ENCODE results near the gene SIX5.
"Not testable (repeated sequence)": the region's sequence is repeated elsewhere in the genome, so short reads cannot be mapped to it uniquely, and the experiment has no call there.

The SIX5 gene

DNA sequence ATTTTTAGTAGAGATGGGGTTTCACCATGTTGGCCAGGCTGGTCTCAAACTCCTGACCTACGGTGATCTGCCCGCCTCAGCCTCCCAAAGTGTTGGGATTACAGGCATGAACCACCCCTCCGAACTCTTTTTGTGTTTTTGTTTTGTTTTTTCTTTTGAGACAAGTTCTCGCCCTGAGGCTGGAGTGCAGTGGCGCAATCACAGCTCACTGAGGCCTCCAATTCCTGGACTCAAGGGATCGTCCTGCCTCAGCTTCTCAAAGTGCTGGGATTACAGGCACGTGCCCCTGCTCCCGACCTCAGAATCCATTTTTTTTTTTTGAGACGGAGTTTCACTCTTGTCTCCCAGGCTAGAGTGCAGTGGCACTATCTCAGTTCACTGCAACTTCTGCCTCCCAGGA, 11.4 kb downstream of the SIX5 start:
- Mint-ChIP-seq H3K9me3 (no peaks in the 10 kb centered on the region), H3K36me3 (no peaks in the 10 kb centered on the region), H3K27ac (no peak overlapping the region), H3K27me3 (no peaks in the 10 kb centered on the region), H3K4me3 (no peak overlapping the region), H3K4me1 (no peaks in the 10 kb centered on the region)

DNA sequence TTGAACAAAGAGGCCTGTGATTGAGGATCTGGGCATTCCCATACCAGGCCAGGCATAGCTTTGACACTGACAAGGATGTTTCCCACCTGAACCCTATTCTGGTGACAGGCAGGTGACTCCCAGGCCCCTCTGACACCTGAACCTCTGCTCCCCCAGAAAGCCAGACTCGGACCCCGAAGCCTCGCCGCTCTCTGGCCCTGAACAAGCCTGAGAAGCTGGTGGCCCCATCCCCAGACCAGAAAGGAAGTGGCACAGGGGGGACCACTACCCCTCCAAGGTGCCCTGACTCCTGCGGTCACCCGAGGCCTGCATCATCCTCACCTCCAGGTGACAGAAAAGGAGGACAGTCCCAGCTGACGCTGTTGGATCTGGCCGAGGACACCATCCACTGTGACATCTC, 14.7 kb downstream of the SIX5 start:
- Mint-ChIP-seq H3K36me3 (no peaks in the 10 kb centered on the region), H3K9me3 (no peaks in the 10 kb centered on the region), H3K27me3 (no peaks in the 10 kb centered on the region), H3K4me1 (no peaks in the 10 kb centered on the region), H3K27ac (no peak overlapping the region), H3K4me3 (no peak overlapping the region)

DNA sequence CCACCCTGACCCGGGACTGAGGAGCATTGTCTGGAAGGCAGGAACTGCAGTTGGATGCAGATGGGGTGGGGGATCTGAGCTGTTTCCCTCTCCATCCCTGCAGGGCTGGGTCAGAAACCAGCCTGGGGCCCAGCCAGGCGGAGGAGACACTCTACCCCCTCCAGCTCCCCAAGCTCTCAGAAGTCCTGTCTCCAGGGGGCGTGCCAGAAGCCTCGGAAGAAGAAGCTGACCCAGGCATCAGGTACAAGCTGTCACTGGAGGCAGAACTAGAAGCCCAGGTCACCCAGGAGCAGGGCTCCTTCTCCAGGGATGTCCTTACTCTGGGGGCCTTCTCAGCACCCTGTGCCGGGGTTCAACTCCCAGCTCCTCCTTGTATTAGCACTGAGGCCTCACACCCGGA, 15.5 kb downstream of the SIX5 start:
- H3K9me3 Mint-ChIP-seq, result no peaks in the 10 kb centered on the region
- no peaks in the 10 kb centered on the region for H3K36me3 Mint-ChIP-seq
- H3K27ac Mint-ChIP-seq, result no peak overlapping the region
- no peak overlapping the region for H3K4me3 Mint-ChIP-seq
- no peaks in the 10 kb centered on the region for H3K4me1 Mint-ChIP-seq
- no peaks in the 10 kb centered on the region for H3K27me3 Mint-ChIP-seq

DNA sequence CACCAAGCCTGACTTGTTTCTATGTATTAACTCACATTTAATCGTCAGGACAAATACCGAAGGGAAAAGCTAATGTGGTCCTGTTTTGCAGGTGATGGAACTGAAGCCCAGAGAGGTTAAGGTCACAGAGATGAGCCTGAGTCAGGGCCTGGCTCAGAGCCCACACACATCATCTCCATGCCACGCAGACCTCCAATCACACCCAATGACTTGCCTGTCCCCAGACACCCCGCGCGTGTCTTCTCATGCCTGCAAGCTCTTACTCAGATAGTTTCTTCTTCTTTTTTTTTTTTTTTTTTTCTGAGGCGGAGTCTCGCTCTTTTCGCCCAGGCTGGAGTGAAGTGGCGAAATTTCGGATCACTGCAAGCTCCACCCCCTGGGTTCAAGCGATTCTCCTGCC, 16.4 kb downstream of the SIX5 start:
- no peaks in the 10 kb centered on the region for H3K9me3 Mint-ChIP-seq
- H3K27ac Mint-ChIP-seq, result no peak overlapping the region
- no peaks in the 10 kb centered on the region for H3K27me3 Mint-ChIP-seq
- H3K4me1 Mint-ChIP-seq, result no peaks in the 10 kb centered on the region
- no peak overlapping the region for H3K4me3 Mint-ChIP-seq
- no peaks in the 10 kb centered on the region for H3K36me3 Mint-ChIP-seq

DNA sequence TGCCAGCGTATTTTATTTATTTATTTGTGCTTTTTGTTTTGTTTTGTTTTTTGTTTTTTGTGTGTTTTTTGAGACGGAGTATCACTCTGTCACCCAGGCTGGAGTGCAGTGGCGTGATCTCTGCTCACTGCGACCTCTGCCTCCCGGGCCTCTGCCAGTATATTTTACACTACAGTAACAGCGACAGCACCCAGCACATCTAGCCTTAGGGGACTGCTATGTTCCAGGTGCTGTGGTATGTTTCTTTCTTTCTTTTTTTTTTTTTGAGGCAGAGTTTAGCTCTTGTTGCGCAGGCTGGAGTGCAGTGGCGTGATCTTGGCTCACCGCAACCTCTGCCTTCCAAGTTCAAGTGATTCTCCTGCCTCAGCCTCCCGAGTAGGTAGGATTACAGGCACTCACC, 17.6 kb downstream of the SIX5 start:
- not testable (repeated sequence) for H3K27me3 Mint-ChIP-seq, H3K36me3 Mint-ChIP-seq

DNA sequence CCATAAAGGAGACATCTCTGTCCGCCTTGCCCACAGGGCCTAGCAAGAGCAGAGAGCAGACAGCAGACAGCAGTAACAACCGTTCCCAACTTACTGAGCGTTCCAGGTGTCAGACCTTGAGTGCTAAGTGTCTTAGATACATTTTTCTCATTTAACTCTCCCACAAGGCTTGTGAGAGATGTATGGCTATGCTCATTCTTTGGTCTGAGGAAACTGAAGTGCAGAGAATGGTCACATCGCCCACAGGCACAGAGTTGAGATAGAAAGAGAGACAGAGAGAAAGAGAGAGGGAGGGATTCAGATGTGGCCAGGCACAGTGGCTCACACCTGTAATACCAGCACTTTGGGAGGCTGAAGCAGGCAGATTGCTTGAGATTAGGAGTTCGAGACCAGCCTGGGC, 21.5 kb downstream of the SIX5 start:
- H3K27me3 Mint-ChIP-seq, result no peaks in the 10 kb centered on the region
- H3K4me1 Mint-ChIP-seq, result no peaks in the 10 kb centered on the region
- no peak overlapping the region for H3K4me3 Mint-ChIP-seq
- H3K27ac Mint-ChIP-seq, result no peak overlapping the region
- H3K9me3 Mint-ChIP-seq, result no peaks in the 10 kb centered on the region
- H3K36me3 Mint-ChIP-seq, result no peaks in the 10 kb centered on the region

More for the DNA sequence above, 17.6 kb downstream of the SIX5 start:
- not testable (repeated sequence) for H3K4me3 Mint-ChIP-seq, H3K9me3 Mint-ChIP-seq, H3K27ac Mint-ChIP-seq, H3K4me1 Mint-ChIP-seq

DNA sequence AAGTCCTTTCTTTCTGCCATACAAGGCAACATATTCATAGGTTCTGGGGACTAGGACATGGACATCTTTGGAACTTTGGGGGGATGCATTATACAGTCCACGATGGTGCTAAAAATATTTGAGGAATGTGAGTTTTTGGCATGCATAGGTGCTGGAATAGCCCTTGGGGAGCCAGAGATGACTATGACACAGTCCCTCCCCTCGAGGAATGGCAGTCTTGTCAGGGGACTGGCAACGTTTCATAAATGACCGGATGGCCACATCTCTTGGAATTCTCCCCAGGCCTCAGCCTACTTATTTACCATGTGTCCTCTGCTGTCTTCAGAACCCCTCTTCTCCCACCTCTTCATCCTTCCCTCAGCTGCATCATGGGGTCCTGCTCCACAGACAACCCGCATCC, 22.2 kb downstream of the SIX5 start:
- Mint-ChIP-seq H3K4me1 (no peaks in the 10 kb centered on the region), H3K9me3 (no peaks in the 10 kb centered on the region), H3K4me3 (no peak overlapping the region), H3K27ac (no peak overlapping the region), H3K36me3 (no peaks in the 10 kb centered on the region), H3K27me3 (no peaks in the 10 kb centered on the region)

DNA sequence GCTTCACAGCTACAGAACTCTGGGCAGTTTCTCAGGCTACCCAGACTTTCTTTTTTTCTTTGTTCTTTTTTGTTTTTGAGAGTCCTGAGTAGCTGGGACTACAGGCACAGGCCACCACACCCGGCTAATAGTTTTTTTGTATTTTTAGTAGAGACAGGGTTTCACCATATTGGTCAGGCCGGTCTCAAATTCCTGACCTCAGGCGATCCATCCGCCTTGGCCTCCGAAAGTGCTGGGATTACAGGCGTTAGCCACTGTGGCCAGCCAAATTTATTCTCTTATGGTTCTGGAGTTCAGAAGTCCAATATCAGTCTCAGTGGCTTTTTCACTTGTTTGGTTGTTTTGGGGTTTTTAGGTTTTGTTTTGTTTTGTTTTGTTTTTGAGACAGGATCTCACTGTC, 23.4 kb downstream of the SIX5 start:
- H3K4me3 Mint-ChIP-seq, result no peak overlapping the region
- H3K27me3 Mint-ChIP-seq, result no peaks in the 10 kb centered on the region
- no peaks in the 10 kb centered on the region for H3K4me1 Mint-ChIP-seq
- no peaks in the 10 kb centered on the region for H3K36me3 Mint-ChIP-seq
- no peaks in the 10 kb centered on the region for H3K9me3 Mint-ChIP-seq
- no peak overlapping the region for H3K27ac Mint-ChIP-seq

DNA sequence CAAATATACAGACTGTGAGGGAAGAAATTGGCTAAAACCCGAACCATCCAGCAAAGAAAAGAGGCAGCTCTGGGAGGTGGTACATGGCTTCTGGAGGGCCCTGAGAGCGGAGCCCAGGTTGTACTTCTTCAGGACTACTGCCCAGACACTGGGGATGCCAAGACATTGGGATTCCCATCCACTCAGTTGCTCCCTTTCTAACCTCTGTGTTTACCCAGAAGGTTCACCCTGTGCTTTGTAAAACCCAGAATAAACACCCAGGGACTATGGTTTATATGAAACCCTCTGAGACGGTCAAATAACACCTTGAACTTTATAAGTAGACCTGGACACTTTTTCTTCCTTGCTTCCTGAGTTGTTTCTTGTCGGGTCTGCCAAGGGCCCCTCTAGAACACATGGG, 26.1 kb downstream of the SIX5 start:
- no peaks in the 10 kb centered on the region for H3K27me3 Mint-ChIP-seq

DNA sequence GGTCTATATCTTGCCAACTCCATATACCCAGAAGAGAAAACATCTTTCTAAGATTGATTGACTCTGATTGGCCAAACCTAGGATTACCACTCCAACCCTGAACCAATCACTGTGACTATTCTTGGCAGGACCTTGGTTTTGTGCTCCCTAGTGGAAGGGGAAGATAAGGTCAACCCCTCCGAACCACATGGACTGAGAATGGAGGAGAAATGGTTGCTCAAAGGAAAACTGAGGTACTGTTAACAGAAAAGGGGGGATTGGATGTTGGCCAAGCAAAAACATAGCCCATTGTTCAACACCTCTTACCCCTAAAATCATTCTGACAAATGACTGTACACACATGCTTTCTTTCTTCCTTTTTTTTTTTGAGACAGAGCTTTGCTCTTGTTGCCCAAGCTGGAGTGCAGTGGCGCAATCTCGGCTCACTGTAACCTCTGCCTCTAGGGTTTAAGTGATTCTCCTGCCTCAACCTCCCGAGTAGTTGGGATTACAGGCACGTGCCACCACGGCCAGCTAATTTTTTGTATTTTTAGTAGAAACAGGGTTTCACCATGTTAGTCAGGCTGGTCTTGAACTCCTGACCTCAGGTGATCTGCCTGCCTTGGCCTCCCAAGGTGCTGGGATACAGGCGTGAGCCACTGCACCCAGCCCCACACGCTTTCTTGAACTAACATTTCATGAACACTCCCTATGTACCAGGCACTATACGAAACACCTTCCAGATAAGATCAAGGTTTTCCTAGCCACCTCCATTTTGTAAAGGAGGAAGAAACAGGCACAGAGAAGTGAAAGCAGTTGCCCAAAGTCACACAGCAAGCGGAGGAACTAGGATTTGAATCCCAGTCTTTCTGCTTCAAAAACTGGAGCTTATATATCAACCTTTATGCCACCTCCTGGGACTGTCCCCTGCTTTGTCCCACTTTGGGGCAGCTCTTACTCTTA, 29.3 kb downstream of the SIX5 start:
- Mint-ChIP-seq H3K36me3 (no peaks in the 10 kb centered on the region), H3K4me1 (no peaks in the 10 kb centered on the region), H3K9me3 (no peaks in the 10 kb centered on the region), H3K4me3 (no peak overlapping the region), H3K27ac (no peak overlapping the region), H3K27me3 (no peaks in the 10 kb centered on the region)

More for the DNA sequence above, 26.1 kb downstream of the SIX5 start:
- no peaks in the 10 kb centered on the region for H3K36me3 Mint-ChIP-seq
- no peak overlapping the region for H3K4me3 Mint-ChIP-seq
- H3K27ac Mint-ChIP-seq, result no peak overlapping the region
- no peaks in the 10 kb centered on the region for H3K9me3 Mint-ChIP-seq
- H3K4me1 Mint-ChIP-seq, result no peaks in the 10 kb centered on the region

DNA sequence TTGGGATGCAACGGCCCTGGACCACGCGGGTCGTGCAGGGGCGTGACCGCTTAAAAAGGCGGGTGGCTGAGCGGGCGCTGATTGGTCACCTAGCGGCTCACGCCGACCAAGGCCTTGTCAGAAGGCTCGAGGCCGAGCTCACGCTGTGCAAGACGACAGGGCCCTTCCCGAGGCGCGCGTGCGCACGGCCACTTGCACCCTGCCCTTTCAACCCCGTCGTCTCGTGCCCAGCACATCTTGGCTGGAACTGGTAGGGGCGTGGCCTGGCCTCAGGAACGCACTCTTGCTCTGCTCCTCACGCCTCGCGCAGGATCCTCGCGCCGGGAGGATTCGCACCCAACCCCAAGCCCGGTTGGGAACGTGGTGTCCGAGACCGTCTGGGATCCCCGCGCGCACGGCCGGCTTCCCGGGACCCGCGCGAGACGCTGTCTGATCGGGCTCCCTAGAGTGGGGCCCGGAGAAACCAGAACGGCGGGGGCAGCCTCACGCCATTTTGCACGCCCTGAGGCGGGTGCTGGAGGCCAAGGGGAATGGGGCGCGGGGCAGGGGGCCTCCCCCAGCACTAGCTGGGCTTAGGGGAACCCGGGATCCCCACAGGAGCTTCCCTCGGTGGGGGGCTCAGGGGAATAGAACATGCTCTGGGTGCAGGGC, 35.8 kb downstream of the SIX5 start, which contains the start of gene MEIOSIN:
Gene MEIOSIN, plus strand, starts transcription at position 280 of the 651 bp plus-strand sequence. CDS start 1,938 bp downstream, outside the sequence.
- H3K9me3 Mint-ChIP-seq, result no peaks in the 10 kb centered on the region
- no peak within 1 kb of the TSS for H3K27ac Mint-ChIP-seq
- no peaks in the 10 kb centered on the region for H3K36me3 Mint-ChIP-seq
- no peak within 1 kb of the TSS for H3K4me3 Mint-ChIP-seq
- H3K27me3 Mint-ChIP-seq, result no peaks in the 10 kb centered on the region
- peaks cover 22% of the 10 kb centered on the region for H3K4me1 Mint-ChIP-seq

DNA sequence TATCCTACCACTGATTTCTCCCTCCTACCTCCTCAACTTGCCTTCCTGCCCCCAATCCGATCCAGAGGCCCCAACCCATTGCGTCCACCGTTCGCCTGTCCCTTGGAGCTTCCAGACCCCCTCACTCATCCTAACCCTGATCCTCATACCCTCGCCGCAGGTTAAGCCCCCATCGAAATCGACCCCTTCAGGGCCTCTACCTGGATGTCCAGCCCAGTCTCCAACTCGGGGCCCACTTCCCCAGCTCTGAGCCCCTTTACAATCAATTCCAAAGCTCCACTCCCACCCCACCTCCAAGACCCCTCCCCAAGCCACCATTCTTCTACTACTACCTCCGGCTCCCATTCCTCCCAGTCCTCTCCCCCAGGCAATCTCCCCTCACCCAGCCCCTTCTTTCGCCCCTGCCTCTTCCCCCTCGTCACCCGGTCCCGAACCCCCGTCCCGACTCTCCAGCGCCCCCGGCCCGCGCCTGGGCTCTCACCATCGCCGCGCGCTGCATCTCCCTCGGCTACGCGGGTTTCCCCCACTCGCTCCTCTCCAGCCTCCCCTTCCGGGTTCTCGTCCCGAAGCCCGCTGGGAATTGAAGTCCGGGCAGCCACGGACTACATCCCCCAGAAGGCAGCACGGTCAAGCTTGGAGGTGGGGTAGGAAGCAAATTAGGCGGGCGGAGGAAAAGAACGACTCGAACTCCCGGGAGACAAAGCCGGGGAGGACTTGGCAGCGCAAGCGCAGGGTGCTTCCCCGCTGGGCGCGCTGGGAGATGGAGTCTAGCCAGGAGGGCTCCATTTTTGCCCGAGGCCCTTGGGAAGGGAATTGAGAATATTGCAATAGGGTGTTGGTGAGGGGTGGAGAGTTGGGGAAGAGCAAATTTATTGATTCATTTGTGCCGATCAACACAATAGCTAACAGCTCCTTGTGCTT, 38.4 kb downstream of the SIX5 start, which contains the start of gene FBXO46:
Gene FBXO46, minus strand, starts transcription at position 529 of the 921 bp plus-strand sequence. CDS start 17,401 bp downstream, outside the sequence.
- H3K27me3 Mint-ChIP-seq, result no peaks in the 10 kb centered on the region
- peaks cover 33% of the 10 kb centered on the region for H3K4me1 Mint-ChIP-seq
- H3K36me3 Mint-ChIP-seq, result no peaks in the 10 kb centered on the region
- H3K27ac Mint-ChIP-seq, result peak within 1 kb of the TSS; percentile 85
- H3K4me3 Mint-ChIP-seq, result peak within 1 kb of the TSS; percentile 94
- no peaks in the 10 kb centered on the region for H3K9me3 Mint-ChIP-seq

DNA sequence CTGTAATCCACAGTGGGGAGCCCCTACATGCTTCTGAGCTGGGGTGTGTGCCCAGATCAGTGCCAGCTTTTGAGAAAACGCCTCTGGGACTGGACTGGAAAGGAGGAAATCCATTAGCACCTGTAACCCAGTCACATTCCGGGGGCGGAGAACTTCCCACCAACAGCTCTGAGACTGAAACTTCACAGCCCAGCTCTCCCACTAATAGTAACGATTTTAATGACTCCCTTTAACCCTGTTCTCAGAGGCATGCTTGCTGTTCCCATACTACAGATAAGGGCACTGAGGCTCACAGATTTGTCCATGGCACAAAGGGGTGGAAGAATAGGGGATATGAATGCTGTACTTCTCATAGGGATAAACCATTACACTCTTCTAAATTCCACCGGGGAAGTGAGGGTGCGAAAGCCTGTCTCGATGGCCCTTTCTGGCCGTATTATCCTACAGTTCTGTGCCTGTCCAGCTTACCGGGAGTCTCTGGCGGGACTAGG, 39.2 kb downstream of the SIX5 start:
- Mint-ChIP-seq H3K36me3 (no peaks in the 10 kb centered on the region), H3K9me3 (no peaks in the 10 kb centered on the region), H3K4me3 (peak overlapping the region; percentile 94), H3K4me1 (peaks cover 33% of the 10 kb centered on the region), H3K27me3 (no peaks in the 10 kb centered on the region), H3K27ac (peak overlapping the region; percentile 85)

DNA sequence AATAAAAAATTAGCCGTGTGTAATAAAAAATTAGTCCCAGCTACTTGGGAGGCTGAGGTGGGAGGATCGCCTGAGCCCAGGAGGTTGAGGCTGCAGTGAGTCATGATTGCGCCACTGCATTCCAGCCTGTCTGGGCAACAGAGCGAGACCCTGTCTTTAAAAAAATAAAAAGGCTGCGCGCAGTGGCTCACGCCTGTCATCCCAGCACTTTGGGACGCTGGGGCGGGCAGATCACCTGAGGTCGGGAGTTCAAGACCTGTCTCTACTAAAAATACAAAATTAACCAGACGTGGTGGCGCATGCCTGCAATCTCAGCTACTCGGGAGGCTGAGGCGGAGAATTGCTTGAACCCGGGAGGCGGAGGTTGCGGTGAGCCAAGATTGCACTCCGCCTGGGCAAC, 40.4 kb downstream of the SIX5 start:
- H3K4me1 Mint-ChIP-seq, result peaks cover 38% of the 10 kb centered on the region
- not testable (repeated sequence) for H3K27ac Mint-ChIP-seq, H3K36me3 Mint-ChIP-seq, H3K4me3 Mint-ChIP-seq, H3K9me3 Mint-ChIP-seq, H3K27me3 Mint-ChIP-seq

DNA sequence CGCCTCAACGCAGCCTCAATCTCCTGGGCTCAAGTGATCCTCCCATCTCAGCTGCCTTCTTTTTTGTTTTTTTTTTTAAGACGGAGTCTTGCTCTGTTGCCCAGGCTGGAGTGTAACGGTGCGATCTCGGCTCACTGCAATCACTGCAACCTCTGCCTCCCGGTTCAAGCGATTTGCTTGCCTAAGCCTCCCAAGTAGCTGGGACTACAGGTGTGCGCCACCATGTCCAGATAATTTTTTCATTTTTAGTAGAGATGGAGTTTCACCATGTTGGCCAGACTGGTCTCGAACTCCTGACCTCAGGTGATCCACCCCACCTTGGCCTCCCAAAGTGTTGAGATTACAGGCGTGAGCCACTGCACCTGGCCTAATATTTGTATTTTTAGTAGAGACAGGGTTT, 49.0 kb downstream of the SIX5 start:
- H3K27ac Mint-ChIP-seq, H3K4me3 Mint-ChIP-seq: not testable (repeated sequence)
- peaks cover 14% of the 10 kb centered on the region for H3K36me3 Mint-ChIP-seq

More for the DNA sequence above, 49.0 kb downstream of the SIX5 start:
- peaks cover 42% of the 10 kb centered on the region for H3K4me1 Mint-ChIP-seq
- not testable (repeated sequence) for H3K9me3 Mint-ChIP-seq, H3K27me3 Mint-ChIP-seq

Measured in activated naive CD4-positive, alpha-beta T cell treated with anti-CD3 and anti-CD28 coated beads, Interleukin-2, amount 50 U/mL, for 24 hours (primary cell).